Measurements from ENCODE around the gene FAM114A1.
A peak's percentile ranks its signal among the peaks of the same experiment; 100 is the strongest.
"Not testable (repeated sequence)": the region's sequence is repeated elsewhere in the genome, so short reads cannot be mapped to it uniquely, and the experiment has no call there.

FAM114A1 gene

DNA sequence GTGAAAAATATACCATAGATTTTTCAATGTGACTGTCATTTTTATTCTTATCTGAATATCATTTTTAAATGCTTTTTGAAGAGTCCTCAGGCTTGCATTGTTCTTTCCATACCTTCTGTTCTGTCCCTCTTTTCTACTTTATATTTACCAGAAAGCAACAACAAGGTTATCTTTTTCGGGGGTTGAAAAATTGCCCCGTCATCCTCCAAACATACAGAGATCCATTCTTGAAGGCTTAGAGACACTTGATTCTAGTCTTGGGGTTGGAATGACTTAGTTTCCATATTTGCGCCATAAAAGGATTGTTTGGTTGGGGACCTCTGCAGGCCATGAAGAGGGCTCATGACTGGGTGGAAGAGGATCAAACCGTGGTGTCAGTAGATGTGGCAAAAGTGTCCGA lies 63.5 kb downstream of the FAM114A1 start:
- DNase-seq (ENCODE audit: low spot score): no peak
- in situ Hi-C loops (cut with MboI; ENCODE audit: low sequenced_read_pairs, unreplicated experiment): no loop called here

GRCh38 chr4:38935391-38936073 lies 67.9 kb downstream of the FAM114A1 start:
- TF ChIP-seq, protein P1, sequence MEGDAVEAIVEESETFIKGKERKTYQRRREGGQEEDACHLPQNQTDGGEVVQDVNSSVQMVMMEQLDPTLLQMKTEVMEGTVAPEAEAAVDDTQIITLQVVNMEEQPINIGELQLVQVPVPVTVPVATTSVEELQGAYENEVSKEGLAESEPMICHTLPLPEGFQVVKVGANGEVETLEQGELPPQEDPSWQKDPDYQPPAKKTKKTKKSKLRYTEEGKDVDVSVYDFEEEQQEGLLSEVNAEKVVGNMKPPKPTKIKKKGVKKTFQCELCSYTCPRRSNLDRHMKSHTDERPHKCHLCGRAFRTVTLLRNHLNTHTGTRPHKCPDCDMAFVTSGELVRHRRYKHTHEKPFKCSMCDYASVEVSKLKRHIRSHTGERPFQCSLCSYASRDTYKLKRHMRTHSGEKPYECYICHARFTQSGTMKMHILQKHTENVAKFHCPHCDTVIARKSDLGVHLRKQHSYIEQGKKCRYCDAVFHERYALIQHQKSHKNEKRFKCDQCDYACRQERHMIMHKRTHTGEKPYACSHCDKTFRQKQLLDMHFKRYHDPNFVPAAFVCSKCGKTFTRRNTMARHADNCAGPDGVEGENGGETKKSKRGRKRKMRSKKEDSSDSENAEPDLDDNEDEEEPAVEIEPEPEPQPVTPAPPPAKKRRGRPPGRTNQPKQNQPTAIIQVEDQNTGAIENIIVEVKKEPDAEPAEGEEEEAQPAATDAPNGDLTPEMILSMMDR (IDR thresholded peaks at IDR 0.05; ENCODE audit: borderline replicate concordance, control extremely low read depth, extremely low read depth, insufficient read depth, missing control alignments): no peak
- in situ Hi-C loops (cut with MboI; ENCODE audit: low sequenced_read_pairs, unreplicated experiment): no loop called here
- no peak for DNase-seq (ENCODE audit: low spot score)

More for the DNA sequence above, 63.5 kb downstream of the FAM114A1 start:
- TF ChIP-seq, protein P1 (IDR thresholded peaks at IDR 0.05; ENCODE audit: borderline replicate concordance, control extremely low read depth, extremely low read depth, insufficient read depth, missing control alignments): no peak

DNA sequence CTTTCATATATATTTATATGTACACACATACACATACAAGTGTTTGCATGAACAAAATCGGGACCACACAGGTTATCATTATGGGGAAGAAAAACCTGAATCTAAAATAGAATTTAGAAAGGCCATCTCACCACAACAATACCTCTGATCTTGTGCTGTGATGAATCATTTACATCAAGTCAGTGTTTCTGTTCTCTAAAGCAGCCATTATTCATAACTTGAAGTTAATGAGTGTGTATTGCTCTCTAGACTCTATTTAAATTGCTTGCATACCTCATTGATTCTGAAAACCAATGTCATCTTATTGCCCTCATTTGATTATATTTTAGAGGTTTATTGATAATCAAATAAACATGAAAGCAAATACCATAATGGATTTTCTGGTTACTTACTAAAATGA lies 71.6 kb downstream of the FAM114A1 start:
- in situ Hi-C loops (cut with MboI; ENCODE audit: low sequenced_read_pairs, unreplicated experiment): no loop called here
- TF ChIP-seq, protein P1 (IDR thresholded peaks at IDR 0.05; ENCODE audit: borderline replicate concordance, control extremely low read depth, extremely low read depth, insufficient read depth, missing control alignments): no peak
- peak; percentile 70 for DNase-seq (ENCODE audit: low spot score)

- DNase-seq (ENCODE audit: low spot score): no peak
- TF ChIP-seq, protein P1 (IDR thresholded peaks at IDR 0.05; ENCODE audit: borderline replicate concordance, control extremely low read depth, extremely low read depth, insufficient read depth, missing control alignments): no peak
- in situ Hi-C loops (cut with MboI; ENCODE audit: low sequenced_read_pairs, unreplicated experiment): no loop called here
Measured at GRCh38 chr4:38940476-38940875, 72.9 kb downstream of the FAM114A1 start.

GRCh38 chr4:38941906-38942305 lies 74.3 kb downstream of the FAM114A1 start:
- DNase-seq (ENCODE audit: low spot score); in situ Hi-C loops (cut with MboI; ENCODE audit: low sequenced_read_pairs, unreplicated experiment): not testable (repeated sequence)

GRCh38 chr4:38943343-38943742 lies 75.7 kb downstream of the FAM114A1 start:
- in situ Hi-C loops (cut with MboI; ENCODE audit: low sequenced_read_pairs, unreplicated experiment): no loop called here
- TF ChIP-seq, protein P1 (IDR thresholded peaks at IDR 0.05; ENCODE audit: borderline replicate concordance, control extremely low read depth, extremely low read depth, insufficient read depth, missing control alignments): no peak
- no peak for DNase-seq (ENCODE audit: low spot score)

DNA sequence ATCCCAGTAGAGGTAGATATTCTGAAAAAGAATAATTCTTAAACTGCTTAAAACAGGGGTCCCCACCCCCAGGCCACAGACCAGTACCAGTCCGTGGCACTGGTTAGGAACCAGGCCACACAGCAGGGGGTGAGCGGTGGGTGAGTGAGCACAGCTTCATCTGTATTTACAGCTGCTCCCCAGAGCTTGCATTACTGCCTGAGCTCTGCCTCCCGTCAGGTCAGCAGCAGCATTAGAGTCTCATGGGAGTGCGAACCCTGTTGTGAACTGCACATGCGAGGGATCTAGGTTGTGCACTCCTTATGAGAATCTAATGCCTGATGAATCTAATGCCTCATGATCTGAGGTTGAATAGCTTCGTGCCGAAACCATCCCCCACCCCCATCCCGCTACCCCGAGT lies 76.8 kb downstream of the FAM114A1 start:
- in situ Hi-C loops (cut with MboI; ENCODE audit: low sequenced_read_pairs, unreplicated experiment): no loop called here
- TF ChIP-seq, protein P1 (IDR thresholded peaks at IDR 0.05; ENCODE audit: borderline replicate concordance, control extremely low read depth, extremely low read depth, insufficient read depth, missing control alignments): no peak
- no peak for DNase-seq (ENCODE audit: low spot score)
